ENCODE measurements around the gene LSM7.

The LSM7 gene

GRCh38 chr19:2336528-2337328 lies 8.3 kb upstream of the LSM7 start:
- DNase-seq = no peak

GRCh38 chr19:2335848-2336247 lies 7.5 kb upstream of the LSM7 start:
- DNase-seq = no peak

GRCh38 chr19:2334986-2335846 lies 6.8 kb upstream of the LSM7 start:
- no peak for DNase-seq

- DNase-seq = no peak
Measured at GRCh38 chr19:2334426-2334825, 6.0 kb upstream of the LSM7 start.

- no peak for DNase-seq
Measured at GRCh38 chr19:2333807-2334211, 5.4 kb upstream of the LSM7 start.

GRCh38 chr19:2333027-2333806 lies 4.8 kb upstream of the LSM7 start:
- DNase-seq = no peak

- no peak for DNase-seq
Measured at GRCh38 chr19:2332341-2333026, 4.1 kb upstream of the LSM7 start.

- no peak for DNase-seq
Measured at GRCh38 chr19:2331601-2332246, 3.3 kb upstream of the LSM7 start.

- DNase-seq = no peak
Measured at GRCh38 chr19:2330632-2331284, 2.4 kb upstream of the LSM7 start.

GRCh38 chr19:2330255-2330631 lies 1.9 kb upstream of the LSM7 start:
- no peak for DNase-seq

- no peak for DNase-seq
Measured at GRCh38 chr19:2329501-2329916, 1.1 kb upstream of the LSM7 start.

GRCh38 chr19:2329149-2329478 lies 728 bp upstream of the LSM7 start:
- no peak for DNase-seq

GRCh38 chr19:2327773-2328400 lies 499 bp downstream of the LSM7 start:
- peak; percentile 91 for DNase-seq

- no peak for DNase-seq
Measured at GRCh38 chr19:2326699-2327360, 1.6 kb downstream of the LSM7 start.

- DNase-seq = no peak
Measured at GRCh38 chr19:2325281-2326046, 2.9 kb downstream of the LSM7 start.

- no peak for DNase-seq
Measured at GRCh38 chr19:2324220-2324948, 4.0 kb downstream of the LSM7 start.

- DNase-seq = no peak
Measured at GRCh38 chr19:2323707-2324106, 4.7 kb downstream of the LSM7 start.

GRCh38 chr19:2321565-2322283 lies 6.7 kb downstream of the LSM7 start:
- no peak for DNase-seq

GRCh38 chr19:2320939-2321338 lies 7.4 kb downstream of the LSM7 start:
- DNase-seq = no peak
